GM13976 (cell line): ENCODE results near the gene EML6.
"Not testable (repeated sequence)": the region's sequence is repeated elsewhere in the genome, so short reads cannot be mapped to it uniquely, and the experiment has no call there.

ENCODE experiments used
- DNase-seq: peaks from one replicate; pipeline ENCODE4 v3.0.0; 2012; ENCODE audit warnings: low spot score
- CTCF ChIP-seq: IDR thresholded peaks from 2 replicates; pipeline ENCODE4 v1.5.1; 2012; ENCODE audit warnings: borderline replicate concordance, mild to moderate bottlenecking; ENCODE audit not compliant: insufficient read depth; ENCODE audit errors: extremely low read depth, missing control alignments, control extremely low read depth
- in situ Hi-C: fragments of 300-500 bp; cut with MboI; formaldehyde crosslinking; loops from one replicate; pipeline ENCODE4 v1.12.0; 2022; ENCODE audit warnings: low sequenced_read_pairs, mixed read lengths, inconsistent platforms; ENCODE audit not compliant: unreplicated experiment

EML6 gene

GRCh38 chr2:54983345-54984220, 260.1 kb downstream of the EML6 start:
- no peak for DNase-seq
- in situ Hi-C loops: no loop called here

GRCh38 chr2:54984476-54984875, 261.0 kb downstream of the EML6 start:
- in situ Hi-C loops: no loop called here
- no peak for DNase-seq
- TF ChIP-seq CTCF: no peak

More at GRCh38 chr2:54983345-54984220, 260.1 kb downstream of the EML6 start:
- no peak for TF ChIP-seq CTCF

GRCh38 chr2:54986264-54986663, 262.8 kb downstream of the EML6 start:
- in situ Hi-C loops: no loop called here
- no peak for TF ChIP-seq CTCF

GRCh38 chr2:54988612-54989011, 265.1 kb downstream of the EML6 start:
- in situ Hi-C loops: no loop called here
- no peak for TF ChIP-seq CTCF
- no peak for DNase-seq

More at GRCh38 chr2:54986264-54986663, 262.8 kb downstream of the EML6 start:
- DNase-seq: no peak

GRCh38 chr2:54990694-54991093, 267.2 kb downstream of the EML6 start:
- DNase-seq, in situ Hi-C loops: not testable (repeated sequence)

GRCh38 chr2:54995553-54995952, 272.1 kb downstream of the EML6 start:
- in situ Hi-C loops: no loop called here
- DNase-seq: no peak
- TF ChIP-seq CTCF: no peak

- no peak for DNase-seq
- TF ChIP-seq CTCF: no peak
- in situ Hi-C loops: no loop called here
Observed at GRCh38 chr2:54997826-54998225, 274.4 kb downstream of the EML6 start.
